HEK293 (cell line): ENCODE results near the gene LYST.

ENCODE experiments used
- CTCF ChIA-PET: fragments of 350-600 bp; formaldehyde crosslinking; extraction: SDS; loops from one replicate; lab custom pipeline; 2021; ENCODE audit warnings: antibody characterized with exemption; lab: Yijun Ruan, JAX
- POLR2A ChIA-PET: fragments of 300-600 bp; formaldehyde crosslinking; extraction: SDS; loops from one replicate; lab custom pipeline; 2020; ENCODE audit warnings: antibody characterized with exemption, inconsistent platforms; lab: Yijun Ruan, JAX
- H3K27ac ChIP-seq: fragments of 200-500 bp; sonication (Bioruptor generic); 2 replicates; pipeline ENCODE4 v1.5.1; 2014; ENCODE audit warnings: low read depth, low read length, control low read depth, inconsistent platforms; ENCODE audit errors: extremely low read depth
- H3K36me3 ChIP-seq, 2 experiments: fragments of 200-500 bp in 1 of 2; sonication (Bioruptor generic) in 1 of 2; 1 replicate in 1 of 2; 2 replicates in 1 of 2; pipeline ENCODE4 v1.5.1; 2014 to 2017; ENCODE audit warnings: inconsistent platforms in 2 of 2, low read length in 2 of 2; ENCODE audit not compliant: control insufficient read depth in 2 of 2, insufficient read depth in 1 of 2
- H3K4me1 ChIP-seq: fragments of 200-500 bp; sonication (Bioruptor generic); 2 replicates; pipeline ENCODE4 v1.5.1; 2014; ENCODE audit warnings: mild to moderate bottlenecking, low read length, inconsistent platforms; ENCODE audit not compliant: control insufficient read depth, insufficient read depth
- H3K4me3 ChIP-seq: 2 replicates; pipeline ENCODE4 v1.5.1; 2011; ENCODE audit warnings: low read depth, mild to moderate bottlenecking, control low read depth, low read length, moderate library complexity
- H3K9me3 ChIP-seq: fragments of 200-500 bp; sonication (Bioruptor generic); 2 replicates; pipeline ENCODE4 v1.5.1; 2014; ENCODE audit warnings: low read depth, low read length, inconsistent platforms; ENCODE audit not compliant: control insufficient read depth, insufficient read depth
- BCL6B ChIP-seq: fragments of 450-650 bp; formaldehyde crosslinking; IDR thresholded peaks from 2 replicates; pipeline ENCODE4 v1.5.1; 2017; ENCODE audit warnings: missing biosample characterization, missing genetic modification characterization
- CTCF ChIP-seq: fragments of 450-650 bp; formaldehyde crosslinking; IDR thresholded peaks from 2 replicates; pipeline ENCODE4 v1.5.1; 2016; ENCODE audit warnings: missing biosample characterization, missing genetic modification characterization
- EGR2 ChIP-seq: fragments of 450-650 bp; formaldehyde crosslinking; IDR thresholded peaks from 2 replicates; pipeline ENCODE4 v1.5.1; 2016; ENCODE audit warnings: low read depth, missing biosample characterization, missing genetic modification characterization
- ELK4 ChIP-seq: IDR thresholded peaks from 2 replicates; pipeline ENCODE4 v1.6.1; 2011; ENCODE audit warnings: mild to moderate bottlenecking, low read depth, low read length, borderline replicate concordance
- FEZF1 ChIP-seq: fragments of 450-650 bp; formaldehyde crosslinking; IDR thresholded peaks from 2 replicates; pipeline ENCODE4 v1.5.1; 2016; ENCODE audit warnings: missing biosample characterization, missing genetic modification characterization
- IKZF3 ChIP-seq: fragments of 450-650 bp; IDR thresholded peaks from 2 replicates; pipeline ENCODE4 v1.5.0; 2018; ENCODE audit warnings: missing biosample characterization, mild to moderate bottlenecking, missing genetic modification characterization, moderate library complexity
- KLF10 ChIP-seq: fragments of 450-650 bp; IDR thresholded peaks from 2 replicates; pipeline ENCODE4 v1.5.1; 2018; ENCODE audit warnings: missing biosample characterization, mild to moderate bottlenecking, missing genetic modification characterization
- MEIS1 ChIP-seq: sonication (generic); formaldehyde crosslinking; IDR thresholded peaks from 2 replicates; pipeline ENCODE4 v1.8.1; 2022; ENCODE audit warnings: missing genetic modification reagents, mild to moderate bottlenecking, borderline replicate concordance
- MZF1 ChIP-seq: fragments of 450-650 bp; formaldehyde crosslinking; IDR thresholded peaks from 2 replicates; pipeline ENCODE4 v1.5.1; 2017; ENCODE audit warnings: missing biosample characterization, missing genetic modification characterization, borderline replicate concordance
- OVOL3 ChIP-seq: fragments of 450-650 bp; formaldehyde crosslinking; IDR thresholded peaks from 2 replicates; pipeline ENCODE4 v1.5.1; 2016; ENCODE audit warnings: missing biosample characterization, missing genetic modification characterization
- PRDM1 ChIP-seq: fragments of 450-650 bp; formaldehyde crosslinking; IDR thresholded peaks from 2 replicates; pipeline ENCODE4; 2016; ENCODE audit warnings: missing biosample characterization, missing genetic modification characterization
- SP7 ChIP-seq: fragments of 450-650 bp; formaldehyde crosslinking; IDR thresholded peaks from 2 replicates; pipeline ENCODE4 v1.5.1; 2016; ENCODE audit warnings: missing biosample characterization, missing genetic modification characterization
- ZBTB48 ChIP-seq: fragments of 450-650 bp; formaldehyde crosslinking; IDR thresholded peaks from 2 replicates; pipeline ENCODE4 v1.5.1; 2016; ENCODE audit warnings: missing biosample characterization, missing genetic modification characterization
- ZBTB49 ChIP-seq: fragments of 450-650 bp; formaldehyde crosslinking; IDR thresholded peaks from 2 replicates; pipeline ENCODE4 v1.5.1; 2016; ENCODE audit warnings: missing biosample characterization, missing genetic modification characterization, low read depth
- ZBTB7A ChIP-seq: fragments of 450-650 bp; formaldehyde crosslinking; IDR thresholded peaks from 2 replicates; pipeline ENCODE4 v1.5.1; 2016; ENCODE audit warnings: low read depth, missing biosample characterization, missing genetic modification characterization
- ZIC2 ChIP-seq: fragments of 450-650 bp; formaldehyde crosslinking; IDR thresholded peaks from 2 replicates; pipeline ENCODE4 v1.5.1; 2016; ENCODE audit warnings: missing biosample characterization, missing genetic modification characterization
- ZNF112 ChIP-seq: fragments of 450-650 bp; formaldehyde crosslinking; IDR thresholded peaks from 2 replicates; pipeline ENCODE4 v1.5.0; 2017; ENCODE audit warnings: missing biosample characterization, missing genetic modification characterization
- ZNF26 ChIP-seq: fragments of 450-650 bp; formaldehyde crosslinking; IDR thresholded peaks from 2 replicates; pipeline ENCODE4 v1.5.1; 2016; ENCODE audit warnings: missing biosample characterization, missing genetic modification characterization
- ZNF549 ChIP-seq: fragments of 450-650 bp; IDR thresholded peaks from 2 replicates; pipeline ENCODE4 v1.5.1; 2018; ENCODE audit warnings: missing biosample characterization, missing genetic modification characterization, mild to moderate bottlenecking, inconsistent platforms, moderate library complexity
- ZNF624 ChIP-seq: fragments of 450-650 bp; formaldehyde crosslinking; IDR thresholded peaks from 2 replicates; pipeline ENCODE4 v1.5.1; 2017; ENCODE audit warnings: missing biosample characterization, missing genetic modification characterization
- ZNF658 ChIP-seq: fragments of 450-650 bp; formaldehyde crosslinking; IDR thresholded peaks from 2 replicates; pipeline ENCODE4; 2016; ENCODE audit warnings: missing biosample characterization, missing genetic modification characterization
- ZNF701 ChIP-seq: fragments of 450-650 bp; formaldehyde crosslinking; IDR thresholded peaks from 2 replicates; pipeline ENCODE4 v1.5.1; 2016; ENCODE audit warnings: missing biosample characterization, missing genetic modification characterization

Gene LYST

GRCh38 chr1:235637756-235638534, 228.8 kb downstream of the LYST start (continued):
- TF ChIP-seq BCL6B (tag by site-specific recombination): no peak
- no peak for TF ChIP-seq MZF1 (tag by site-specific recombination)
- TF ChIP-seq ZNF26 (tag by site-specific recombination): no peak
- TF ChIP-seq SP7: no peak
- TF ChIP-seq ZBTB49 (tag by site-specific recombination): no peak

GRCh38 chr1:235635938-235636662, 230.6 kb downstream of the LYST start:
- TF ChIP-seq CTCF (peak; percentile 68), ZNF658 (tag by site-specific recombination) (no peak), EGR2 (tag by site-specific recombination) (no peak), ZIC2 (peak; percentile 52), OVOL3 (tag by site-specific recombination) (no peak), KLF10 (tag by site-specific recombination) (no peak)
- Histone ChIP-seq H3K36me3 (no peaks in the 10 kb centered on the region), H3K4me3 (no peak overlapping the region), H3K27ac (no peak overlapping the region), H3K4me1 (peaks cover 10% of the 10 kb centered on the region), H3K9me3 (no peaks in the 10 kb centered on the region)
- ChIA-PET CTCF (interaction anchor here (0.7 kb wide), 1 partner anchor 161 kb away, joined by 3 read pairs; no protein-coding TSS in a partner anchor), POLR2A (no interaction called here)

GRCh38 chr1:235632506-235633401, 234.0 kb downstream of the LYST start:
- CTCF ChIA-PET: interaction anchor here (0.6 to 2.7 kb wide), 4 partner anchors 15 to 340 kb away, joined by 3 to 12 read pairs (median 4); no protein-coding TSS in a partner anchor
- Histone ChIP-seq H3K4me3 (peak overlapping the region; percentile 7), H3K27ac (no peak overlapping the region), H3K36me3 (no peaks in the 10 kb centered on the region), H3K4me1 (peaks cover 18% of the 10 kb centered on the region), H3K9me3 (no peaks in the 10 kb centered on the region)
- POLR2A ChIA-PET: no interaction called here
- no peak for TF ChIP-seq MEIS1 (CRISPR knock-in tag)
- no peak for TF ChIP-seq ZBTB7A (tag by site-specific recombination)
- no peak for TF ChIP-seq ELK4
- TF ChIP-seq ZNF624: no peak
- no peak for TF ChIP-seq ZNF549 (tag by site-specific recombination)
- TF ChIP-seq EGR2 (tag by site-specific recombination): no peak
- peak; percentile 51 for TF ChIP-seq PRDM1 (tag by site-specific recombination)
- TF ChIP-seq ZBTB48 (tag by site-specific recombination): peak; percentile 79
- TF ChIP-seq ZNF112 (tag by site-specific recombination): no peak
- TF ChIP-seq ZNF701: no peak
- TF ChIP-seq FEZF1 (tag by site-specific recombination): no peak
- no peak for TF ChIP-seq IKZF3
